Lung (tissue), 12 donors: ENCODE data around the gene KLF2. TPM values are rescaled to one million over a fixed set of nuclear protein-coding genes. Genes with fewer than 3 reads are reported as not detected.

ENCODE experiments used
- ATAC-seq: fragments of 200-7000 bp; cut with Tn5 transposase; one replicate; pipeline ENCODE4 v1.9.1; 2020; ENCODE audit warnings: moderate number of reproducible peaks; ENCODE audit not compliant: insufficient read depth, low FRiP score
- DNase-seq, 3 donors: peaks; one replicate each; pipeline ENCODE4 v3.0.0-alpha.2; 2013 to 2017
- H3K27ac ChIP-seq, 2 donors: one replicate each; pipeline ENCODE4 v1.5.1; 2013; ENCODE audit warnings: mild to moderate bottlenecking in 2 of 2, moderate library complexity in 2 of 2, control low read depth in 1 of 2, inconsistent platforms in 1 of 2, low read depth in 1 of 2, low read length in 1 of 2
- H3K27me3 ChIP-seq, 3 donors: one replicate each; pipeline ENCODE4 v1.5.1; 2013; ENCODE audit warnings: low read length in 2 of 3; ENCODE audit not compliant: control insufficient read depth in 3 of 3, insufficient read depth in 3 of 3
- H3K36me3 ChIP-seq, 4 donors: one replicate each; pipeline ENCODE4 v1.5.1; 2013; ENCODE audit warnings: low read length in 4 of 4, mild to moderate bottlenecking in 1 of 4, moderate library complexity in 1 of 4; ENCODE audit not compliant: control insufficient read depth in 4 of 4, insufficient read depth in 4 of 4
- H3K4me1 ChIP-seq, 5 donors: one replicate each; pipeline ENCODE4 v1.5.1; 2013; ENCODE audit warnings: low read length in 5 of 5, mild to moderate bottlenecking in 2 of 5, moderate library complexity in 1 of 5; ENCODE audit not compliant: control insufficient read depth in 5 of 5, insufficient read depth in 5 of 5
- H3K4me3 ChIP-seq: one replicate; pipeline ENCODE4 v1.5.1; 2013; ENCODE audit warnings: mild to moderate bottlenecking, control low read depth, moderate library complexity
- H3K9ac ChIP-seq, 2 donors: one replicate each; pipeline ENCODE4 v1.5.1; 2013; ENCODE audit warnings: low read length in 2 of 2, control low read depth in 1 of 2; ENCODE audit not compliant: insufficient read depth in 1 of 2
- H3K9me3 ChIP-seq, 4 donors: one replicate each; pipeline ENCODE4 v1.5.1; 2013; ENCODE audit warnings: low read length in 3 of 4, mild to moderate bottlenecking in 1 of 4, moderate library complexity in 1 of 4; ENCODE audit not compliant: control insufficient read depth in 4 of 4, insufficient read depth in 3 of 4
- CTCF ChIP-seq: IDR thresholded peaks from 2 replicates; pipeline ENCODE4 v1.5.1; 2012; ENCODE audit warnings: mild to moderate bottlenecking; ENCODE audit errors: control extremely low read depth, extremely low read depth
- WGBS, 2 donors: extraction: QIAGEN DNeasy Blood & Tissue Kit; methylation state at CpG; one replicate each; pipeline ENCODE4 v1.1.7; 2013; 5-methylcytosine and 5-hydroxymethylcytosine counted together
- polyA plus RNA-seq, 2 donors: library from polyadenylated mRNA; stranded (reverse); fragments of 200-250 nt; gene quantifications; one replicate each; pipeline ENCODE4 v1.2.1, GENCODE V29; 2013
- total RNA-seq, 2 donors: library from RNA; depleted of rRNA in 1 of 2; stranded (reverse); fragments of >200 nt in 1 of 2; gene quantifications; one replicate each; pipeline ENCODE4 v1.2.1, GENCODE V29; 2014 to 2021
- donor health status: control.
- donor health status: control.
- donor health status: Bipolar disorder and iron deficiency.
- donor health status: healthy.
- donor health status: DM: yes; HTN: yes; CAD: no.

Gene KLF2
- total and polyA plus RNA-seq, 4 donors = 7.7 to 121 (median 68.3) TPM

GRCh38 chr19:16369306-16369663 lies 44.7 kb downstream of the KLF2 start:
- no peaks in the 10 kb centered on the region for H3K36me3 ChIP-seq
- H3K9ac ChIP-seq = no peak overlapping the region
- H3K4me1 ChIP-seq = peaks cover 4 to 22% (median 12%) of the 10 kb centered on the region in 5 donors
- TF ChIP-seq CTCF = no peak
- H3K9me3 ChIP-seq = no peaks in the 10 kb centered on the region
- ATAC-seq (no peak), DNase-seq (no peak)
- H3K4me3 ChIP-seq = no peak overlapping the region
- H3K27me3 ChIP-seq = no peaks in the 10 kb centered on the region
- 50 to 55% methylated on average over 3 of the region's 3 CpGs for whole genome bisulfite sequencing, 2 donors
- H3K27ac ChIP-seq = no peak overlapping the region

- H3K27ac ChIP-seq = peak overlapping the region in 1 of 2 donors; percentile 81
These were observed 45.3 kb downstream of the KLF2 start for GRCh38 chr19:16369664-16370576.

GRCh38 chr19:16370641-16371391 lies 46.2 kb downstream of the KLF2 start:
- no peak for TF ChIP-seq CTCF
- H3K27me3 ChIP-seq = no peaks in the 10 kb centered on the region
- ATAC-seq = no peak
- peaks cover 0 to 11% (median 2%) of the 10 kb centered on the region in 4 donors for H3K36me3 ChIP-seq
- 45 to 62% methylated on average over 15 of the region's 15 CpGs for WGBS, 2 donors
- H3K9ac ChIP-seq = no peak overlapping the region
- no peak overlapping the region for H3K4me3 ChIP-seq
- no peak for DNase-seq
- H3K27ac ChIP-seq = peak overlapping the region in 1 of 2 donors; percentile 81
- H3K9me3 ChIP-seq = no peaks in the 10 kb centered on the region
- peaks cover 4 to 24% (median 12%) of the 10 kb centered on the region in 5 donors for H3K4me1 ChIP-seq

More at GRCh38 chr19:16369664-16370576, 45.3 kb downstream of the KLF2 start:
- peaks cover 0 to 5% (median 0%) of the 10 kb centered on the region in 4 donors for H3K36me3 ChIP-seq
- H3K4me1 ChIP-seq = peaks cover 4 to 22% (median 12%) of the 10 kb centered on the region in 5 donors
- 82 to 83% methylated on average over 22 of the region's 22 CpGs for WGBS, 2 donors
- no peaks in the 10 kb centered on the region for H3K27me3 ChIP-seq
- no peak for TF ChIP-seq CTCF
- H3K9ac ChIP-seq = no peak overlapping the region
- H3K9me3 ChIP-seq = no peaks in the 10 kb centered on the region
- DNase-seq (no peak), ATAC-seq (no peak)
- no peak overlapping the region for H3K4me3 ChIP-seq
